IPS-11a (cell line): Measurements from ENCODE around the gene OSGIN1.

ENCODE experiments used
- H3K4me3 ChIP-seq: one replicate; pipeline ENCODE4 v1.5.1; 2013; ENCODE audit warnings: low read depth, low read length, control low read depth

Gene OSGIN1

GRCh38 chr16:83995754-83996153 lies 42.7 kb downstream of the OSGIN1 start:
- H3K4me3 ChIP-seq = no peak overlapping the region

DNA sequence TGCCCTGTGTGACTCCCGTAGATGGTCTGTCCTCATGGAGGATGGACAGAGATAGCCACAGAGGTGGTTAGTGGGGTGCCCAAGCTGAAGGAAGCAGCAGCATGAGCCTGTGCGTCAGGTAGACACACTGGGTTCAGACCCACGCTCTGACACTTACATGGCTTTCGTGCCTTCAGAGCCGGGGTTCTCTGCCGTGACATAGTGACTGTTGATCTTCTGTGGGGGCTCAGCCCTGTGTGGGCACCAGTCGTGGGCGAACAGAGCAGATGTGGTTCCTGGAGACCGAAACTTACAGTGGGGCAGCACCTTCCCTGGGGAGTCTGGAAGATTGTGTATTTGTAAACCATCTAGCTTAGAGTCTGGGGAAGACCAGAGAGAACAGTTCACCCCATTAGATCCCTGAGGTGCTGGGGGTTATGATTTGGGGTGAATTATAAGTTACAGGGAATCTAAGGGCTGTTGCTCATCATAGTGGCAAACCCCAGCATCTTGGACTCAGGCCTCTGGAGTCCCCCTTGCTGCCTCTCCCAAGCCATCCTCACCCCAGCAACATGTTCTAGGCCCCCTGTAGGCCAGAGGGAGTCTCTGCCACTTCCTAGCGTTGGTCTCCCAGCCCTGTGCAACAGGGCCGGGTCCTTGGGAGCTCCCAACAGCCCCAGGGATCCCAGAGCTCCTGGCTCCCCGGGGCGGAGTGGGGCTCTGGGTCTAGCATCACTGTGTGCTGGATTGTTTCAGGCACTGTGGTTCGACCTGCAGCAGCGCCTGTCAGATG lies 43.6 kb downstream of the OSGIN1 start:
- H3K4me3 ChIP-seq = no peak overlapping the region

DNA sequence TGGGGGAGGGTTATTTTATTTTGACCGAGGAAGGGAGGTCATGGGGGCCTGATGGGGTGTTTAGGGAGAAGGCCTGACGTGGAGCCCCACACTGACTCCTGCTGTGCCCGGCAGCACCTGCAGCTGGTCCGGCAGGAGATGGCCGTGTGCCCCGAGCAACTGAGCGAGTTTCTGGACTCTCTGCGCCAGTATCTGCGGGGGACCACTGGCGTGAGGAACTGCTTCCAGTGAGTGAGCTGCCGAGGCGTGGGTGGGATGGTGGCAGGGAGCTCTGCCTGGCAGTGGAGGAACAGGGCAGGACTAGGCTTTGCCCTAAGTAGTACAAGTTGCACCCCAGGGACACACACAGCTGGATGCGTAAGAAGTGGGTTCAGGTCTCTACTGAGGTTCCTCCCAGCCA lies 45.1 kb downstream of the OSGIN1 start:
- H3K4me3 ChIP-seq = no peak overlapping the region

DNA sequence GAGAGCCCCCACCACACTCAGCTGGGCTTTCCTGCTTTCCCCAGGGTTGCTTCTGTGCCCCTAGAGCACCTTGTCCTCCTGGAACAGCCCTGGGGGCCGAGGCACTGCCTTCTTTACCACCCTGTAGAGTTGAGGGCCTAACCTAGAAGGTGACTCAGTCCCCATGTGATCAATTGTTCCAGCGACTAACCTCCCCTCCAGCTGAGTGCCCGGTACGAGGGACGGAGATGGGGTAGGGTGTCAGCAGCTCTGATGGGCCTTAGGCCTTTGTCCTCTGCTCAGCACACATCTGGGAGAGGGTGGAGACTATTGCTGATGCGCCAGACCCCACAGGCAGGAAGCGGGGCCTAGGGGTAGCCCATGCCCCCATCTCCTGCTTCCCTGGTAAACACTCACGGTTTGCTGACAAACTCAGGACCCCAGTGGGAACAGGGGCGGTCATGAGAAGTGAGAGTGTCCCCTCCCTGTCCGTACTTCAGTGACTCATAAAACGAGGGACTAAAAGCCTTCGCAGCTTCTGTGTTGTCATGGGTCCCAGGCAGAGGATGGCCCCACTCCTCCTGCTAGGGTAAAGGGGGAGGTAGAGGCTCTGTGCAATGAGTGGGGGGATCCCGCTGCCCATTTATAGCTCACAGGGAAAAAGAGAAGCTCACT lies 48.1 kb downstream of the OSGIN1 start:
- H3K4me3 ChIP-seq = no peak overlapping the region

GRCh38 chr16:84001726-84002125 lies 48.7 kb downstream of the OSGIN1 start:
- no peak overlapping the region for H3K4me3 ChIP-seq

GRCh38 chr16:84003038-84003437 lies 50.0 kb downstream of the OSGIN1 start:
- no peak overlapping the region for H3K4me3 ChIP-seq

- H3K4me3 ChIP-seq = no peak overlapping the region
These were observed 51.4 kb downstream of the OSGIN1 start for GRCh38 chr16:84004442-84004841.

GRCh38 chr16:84005391-84005790 lies 52.4 kb downstream of the OSGIN1 start:
- no peak overlapping the region for H3K4me3 ChIP-seq

DNA sequence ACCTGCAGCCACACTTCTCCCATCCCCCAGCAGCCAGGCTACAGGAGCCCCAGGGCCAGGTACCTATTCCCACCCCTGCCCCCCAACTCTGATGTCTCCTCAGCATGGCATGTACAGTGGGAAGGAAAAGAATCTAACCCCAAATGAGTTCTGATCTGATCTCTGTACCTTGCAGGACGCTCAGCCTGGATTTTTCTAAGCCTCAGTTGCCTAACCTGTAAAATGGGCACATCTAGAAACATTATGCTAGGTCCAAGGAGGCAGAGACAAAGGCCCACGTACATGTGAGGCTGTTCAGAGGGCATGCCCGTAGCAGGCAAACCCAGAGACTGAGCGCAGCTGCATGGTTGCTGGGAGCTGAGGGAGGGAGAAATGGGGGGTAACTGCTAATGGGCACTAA lies 54.5 kb downstream of the OSGIN1 start:
- H3K4me3 ChIP-seq = no peak overlapping the region

DNA sequence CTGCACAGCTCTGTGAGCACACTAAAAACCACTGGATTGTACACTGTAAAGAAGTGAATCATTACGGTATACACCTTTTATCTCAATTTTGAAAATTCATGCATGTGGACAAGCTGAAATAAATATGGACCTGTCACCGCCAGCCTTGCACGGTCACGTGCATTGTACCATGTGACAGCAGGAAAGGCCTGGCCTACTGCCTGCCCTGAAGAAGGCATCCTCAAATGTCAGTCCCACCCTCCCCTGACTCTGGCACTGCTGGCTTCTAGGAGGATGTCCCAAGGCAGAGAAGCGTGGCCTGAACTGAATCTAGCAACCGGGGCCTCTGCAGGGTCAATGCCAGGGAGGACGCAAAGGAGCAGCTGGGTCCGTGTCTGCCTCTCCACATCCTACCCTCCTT lies 54.9 kb downstream of the OSGIN1 start:
- no peak overlapping the region for H3K4me3 ChIP-seq

DNA sequence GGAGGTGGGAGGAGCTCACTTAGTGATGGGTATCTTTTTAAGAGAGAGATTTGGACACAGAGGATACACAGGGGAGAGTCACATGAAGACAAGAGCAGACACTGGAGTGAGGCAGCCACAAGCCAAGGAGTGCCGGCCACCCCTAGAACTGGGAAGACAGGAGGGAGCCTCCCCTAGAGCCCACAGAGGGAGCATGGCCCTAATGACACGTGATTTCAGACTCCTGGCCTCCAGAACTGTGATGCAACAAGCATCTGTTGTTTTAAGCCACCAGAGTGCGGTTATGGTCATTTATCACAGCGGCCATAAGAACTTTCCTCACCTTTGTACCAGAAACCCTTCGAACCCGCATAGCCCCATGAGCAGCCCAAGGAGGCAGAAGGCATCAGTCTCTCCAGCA lies 56.2 kb downstream of the OSGIN1 start:
- no peak overlapping the region for H3K4me3 ChIP-seq

GRCh38 chr16:84013787-84014569 lies 60.9 kb downstream of the OSGIN1 start:
- no peak overlapping the region for H3K4me3 ChIP-seq

GRCh38 chr16:84014570-84015327 lies 61.7 kb downstream of the OSGIN1 start:
- H3K4me3 ChIP-seq = no peak overlapping the region

DNA sequence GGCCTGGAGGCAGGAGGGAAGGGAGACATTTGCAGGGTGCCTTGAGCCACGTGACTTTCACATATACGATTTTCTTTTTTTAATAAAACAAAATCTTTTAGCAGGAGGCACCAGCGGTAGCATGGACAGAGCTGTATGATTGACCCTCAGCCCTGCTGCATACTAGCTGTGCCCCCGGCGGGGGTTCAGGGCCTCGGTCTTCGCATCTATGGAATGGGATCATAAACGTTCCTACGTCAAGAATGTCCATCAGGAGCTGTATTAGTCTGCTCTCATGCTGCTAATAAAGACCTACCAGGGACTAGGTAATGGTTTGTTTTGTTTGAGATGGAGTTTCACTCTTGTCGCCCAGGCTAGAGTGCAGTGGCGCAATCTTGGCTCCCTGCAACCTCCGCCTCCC lies 62.4 kb downstream of the OSGIN1 start:
- no peak overlapping the region for H3K4me3 ChIP-seq
